ENCODE results near the gene MAGI2. TPM values are rescaled to one million over a fixed set of nuclear protein-coding genes. Genes with fewer than 3 reads are reported as not detected.
A peak's percentile ranks its signal among the peaks of the same experiment; 100 is the strongest.

Gene MAGI2
- total RNA-seq, 1 experiment from 2014 or later = 6.2 TPM

- Histone ChIP-seq H3K36me3 (replicated peaks; ENCODE audit: control insufficient read depth, insufficient read depth, low read length) (no peaks in the 10 kb centered on the region), H3K4me3 (ENCODE audit: insufficient read depth, low read depth, low read length) (no peak overlapping the region), H3K27me3 (ENCODE audit: control insufficient read depth, insufficient read depth, low read length) (peaks cover 5% of the 10 kb centered on the region)
- DNase-seq = no peak
Observed at GRCh38 chr7:78074713-78075112, 1378.8 kb downstream of the MAGI2 start.

GRCh38 chr7:78073609-78074382, 1379.7 kb downstream of the MAGI2 start:
- Histone ChIP-seq H3K4me3 (ENCODE audit: insufficient read depth, low read depth, low read length) (no peak overlapping the region), H3K36me3 (replicated peaks; ENCODE audit: control insufficient read depth, insufficient read depth, low read length) (no peaks in the 10 kb centered on the region), H3K27me3 (ENCODE audit: control insufficient read depth, insufficient read depth, low read length) (peaks cover under 1% of the 10 kb centered on the region; the same call in 1 of the 2 replicates)
- peak; percentile 27 for DNase-seq

GRCh38 chr7:78072201-78072590, 1381.3 kb downstream of the MAGI2 start:
- Histone ChIP-seq H3K4me3 (ENCODE audit: insufficient read depth, low read depth, low read length) (no peak overlapping the region), H3K36me3 (replicated peaks; ENCODE audit: control insufficient read depth, insufficient read depth, low read length) (no peaks in the 10 kb centered on the region), H3K27me3 (ENCODE audit: control insufficient read depth, insufficient read depth, low read length) (no peaks in the 10 kb centered on the region)
- no peak for DNase-seq

- Histone ChIP-seq H3K4me3 (ENCODE audit: insufficient read depth, low read depth, low read length) (no peak overlapping the region), H3K36me3 (replicated peaks; ENCODE audit: control insufficient read depth, insufficient read depth, low read length) (no peaks in the 10 kb centered on the region), H3K27me3 (ENCODE audit: control insufficient read depth, insufficient read depth, low read length) (no peaks in the 10 kb centered on the region)
- no peak for DNase-seq
Observed at GRCh38 chr7:78071491-78072200, 1381.8 kb downstream of the MAGI2 start.

- H3K4me3 ChIP-seq (ENCODE audit: insufficient read depth, low read depth, low read length) = no peak overlapping the region
- H3K27me3 ChIP-seq (ENCODE audit: control insufficient read depth, insufficient read depth, low read length) = no peaks in the 10 kb centered on the region
- DNase-seq = no peak
- H3K36me3 ChIP-seq (replicated peaks; ENCODE audit: control insufficient read depth, insufficient read depth, low read length) = no peaks in the 10 kb centered on the region
Observed at GRCh38 chr7:78066599-78066998, 1386.9 kb downstream of the MAGI2 start.

GRCh38 chr7:78063758-78064157, 1389.7 kb downstream of the MAGI2 start:
- Histone ChIP-seq H3K27me3 (ENCODE audit: control insufficient read depth, insufficient read depth, low read length) (no peaks in the 10 kb centered on the region), H3K4me3 (ENCODE audit: insufficient read depth, low read depth, low read length) (no peak overlapping the region), H3K36me3 (replicated peaks; ENCODE audit: control insufficient read depth, insufficient read depth, low read length) (no peaks in the 10 kb centered on the region)
- no peak for DNase-seq

GRCh38 chr7:78062214-78062613, 1391.3 kb downstream of the MAGI2 start:
- Histone ChIP-seq H3K36me3 (replicated peaks; ENCODE audit: control insufficient read depth, insufficient read depth, low read length) (no peaks in the 10 kb centered on the region), H3K27me3 (ENCODE audit: control insufficient read depth, insufficient read depth, low read length) (no peaks in the 10 kb centered on the region), H3K4me3 (ENCODE audit: insufficient read depth, low read depth, low read length) (no peak overlapping the region)
- DNase-seq = no peak

- no peak for DNase-seq
- H3K4me3 ChIP-seq (ENCODE audit: insufficient read depth, low read depth, low read length) = no peak overlapping the region
- H3K36me3 ChIP-seq (replicated peaks; ENCODE audit: control insufficient read depth, insufficient read depth, low read length) = no peaks in the 10 kb centered on the region
- no peaks in the 10 kb centered on the region for H3K27me3 ChIP-seq (ENCODE audit: control insufficient read depth, insufficient read depth, low read length)
Observed at GRCh38 chr7:78057571-78057970, 1395.9 kb downstream of the MAGI2 start.

GRCh38 chr7:78055599-78055998, 1397.9 kb downstream of the MAGI2 start:
- no peak for DNase-seq
- no peaks in the 10 kb centered on the region for H3K36me3 ChIP-seq (replicated peaks; ENCODE audit: control insufficient read depth, insufficient read depth, low read length)
- H3K27me3 ChIP-seq (ENCODE audit: control insufficient read depth, insufficient read depth, low read length) = no peaks in the 10 kb centered on the region
- no peak overlapping the region for H3K4me3 ChIP-seq (ENCODE audit: insufficient read depth, low read depth, low read length)

- no peak for DNase-seq
- no peaks in the 10 kb centered on the region for H3K27me3 ChIP-seq (ENCODE audit: control insufficient read depth, insufficient read depth, low read length)
- H3K4me3 ChIP-seq (ENCODE audit: insufficient read depth, low read depth, low read length) = no peak overlapping the region
- H3K36me3 ChIP-seq (replicated peaks; ENCODE audit: control insufficient read depth, insufficient read depth, low read length) = no peaks in the 10 kb centered on the region
Observed at GRCh38 chr7:78055001-78055573, 1398.4 kb downstream of the MAGI2 start.

- Histone ChIP-seq H3K27me3 (ENCODE audit: control insufficient read depth, insufficient read depth, low read length) (no peaks in the 10 kb centered on the region), H3K36me3 (replicated peaks; ENCODE audit: control insufficient read depth, insufficient read depth, low read length) (no peaks in the 10 kb centered on the region), H3K4me3 (ENCODE audit: insufficient read depth, low read depth, low read length) (no peak overlapping the region)
- DNase-seq = peak; percentile 60
Observed at GRCh38 chr7:78052112-78052511, 1401.4 kb downstream of the MAGI2 start.

GRCh38 chr7:78047800-78048199, 1405.7 kb downstream of the MAGI2 start:
- Histone ChIP-seq H3K4me3 (ENCODE audit: insufficient read depth, low read depth, low read length) (no peak overlapping the region), H3K27me3 (ENCODE audit: control insufficient read depth, insufficient read depth, low read length) (no peaks in the 10 kb centered on the region)

GRCh38 chr7:78043159-78043558, 1410.3 kb downstream of the MAGI2 start:
- no peak for DNase-seq
- H3K4me3 ChIP-seq (ENCODE audit: insufficient read depth, low read depth, low read length) = no peak overlapping the region
- H3K27me3 ChIP-seq (ENCODE audit: control insufficient read depth, insufficient read depth, low read length) = no peaks in the 10 kb centered on the region
- no peaks in the 10 kb centered on the region for H3K36me3 ChIP-seq (replicated peaks; ENCODE audit: control insufficient read depth, insufficient read depth, low read length)

More at GRCh38 chr7:78047800-78048199, 1405.7 kb downstream of the MAGI2 start:
- no peak for DNase-seq
- H3K36me3 ChIP-seq (replicated peaks; ENCODE audit: control insufficient read depth, insufficient read depth, low read length) = no peaks in the 10 kb centered on the region

GRCh38 chr7:78041423-78041822, 1412.0 kb downstream of the MAGI2 start:
- no peak for DNase-seq
- no peak overlapping the region for H3K4me3 ChIP-seq (ENCODE audit: insufficient read depth, low read depth, low read length)
- H3K36me3 ChIP-seq (replicated peaks; ENCODE audit: control insufficient read depth, insufficient read depth, low read length) = no peaks in the 10 kb centered on the region
- H3K27me3 ChIP-seq (ENCODE audit: control insufficient read depth, insufficient read depth, low read length) = no peaks in the 10 kb centered on the region
